ENCODE results near the gene RACK1.

Gene RACK1

DNA sequence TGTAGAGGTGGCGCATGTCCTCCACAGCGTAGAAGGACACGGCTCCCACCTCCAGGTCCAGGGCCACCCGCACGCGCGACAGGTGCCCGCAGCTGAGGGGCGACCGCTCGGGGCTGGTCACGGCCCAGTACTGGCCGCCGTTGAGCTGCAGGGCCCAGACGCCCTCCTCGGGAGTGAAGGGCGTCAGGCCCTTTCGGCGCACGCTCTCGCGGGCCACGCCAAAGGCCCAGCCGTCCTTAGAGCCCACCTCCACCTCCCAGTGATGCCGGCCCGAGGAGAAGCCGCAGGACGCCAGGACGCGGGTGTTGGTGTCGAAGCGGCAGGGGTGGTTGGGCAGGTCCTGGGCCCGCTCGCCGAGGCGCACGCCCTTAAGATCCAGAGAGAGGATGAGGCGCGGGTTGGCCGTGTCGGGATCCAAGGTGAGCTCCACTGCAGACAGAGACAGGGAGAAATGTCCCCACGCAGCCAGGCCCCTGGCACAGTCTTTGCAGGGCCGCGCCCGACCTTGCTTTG, 48.4 kb downstream of the RACK1 start:
- DNase-seq (ENCODE audit: low spot score): no peak

DNA sequence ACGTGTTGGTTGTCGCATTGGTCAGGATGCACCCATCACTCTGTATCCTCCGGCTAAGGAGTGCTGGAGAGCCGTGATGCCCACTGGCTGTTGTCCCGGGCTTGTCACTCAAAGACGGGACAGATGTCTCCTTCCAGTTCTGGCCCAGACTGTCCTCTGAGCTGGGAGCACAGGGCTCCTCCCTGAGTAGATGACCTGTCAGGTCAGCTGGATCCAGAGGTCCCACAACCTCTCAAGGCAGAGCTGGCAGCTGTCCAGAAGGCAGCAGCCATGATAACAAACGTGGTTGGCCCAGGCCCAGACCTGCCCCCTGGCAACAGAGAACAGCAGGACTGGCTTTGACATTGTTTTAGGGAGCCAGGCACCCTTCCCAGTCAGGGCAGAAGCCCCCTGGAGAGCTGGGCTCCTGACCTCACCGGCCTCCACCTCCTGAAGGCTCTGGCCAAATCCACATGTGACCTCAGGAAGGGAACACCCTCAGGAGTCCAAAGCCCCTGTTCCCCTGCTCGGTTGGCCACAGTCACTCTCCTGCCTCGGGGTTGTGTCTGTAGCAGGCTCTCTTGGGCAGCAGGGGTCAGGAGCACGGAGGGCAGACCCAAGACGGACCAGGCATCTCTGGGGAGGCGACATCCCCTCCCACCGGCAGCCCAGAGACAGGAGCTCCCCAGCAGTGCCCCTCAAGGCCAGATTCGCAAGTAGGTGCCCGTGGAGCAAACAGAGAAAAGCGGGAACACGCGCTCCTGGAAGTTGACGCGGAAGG, 49.0 kb downstream of the RACK1 start:
- no peak for DNase-seq (ENCODE audit: low spot score)

DNA sequence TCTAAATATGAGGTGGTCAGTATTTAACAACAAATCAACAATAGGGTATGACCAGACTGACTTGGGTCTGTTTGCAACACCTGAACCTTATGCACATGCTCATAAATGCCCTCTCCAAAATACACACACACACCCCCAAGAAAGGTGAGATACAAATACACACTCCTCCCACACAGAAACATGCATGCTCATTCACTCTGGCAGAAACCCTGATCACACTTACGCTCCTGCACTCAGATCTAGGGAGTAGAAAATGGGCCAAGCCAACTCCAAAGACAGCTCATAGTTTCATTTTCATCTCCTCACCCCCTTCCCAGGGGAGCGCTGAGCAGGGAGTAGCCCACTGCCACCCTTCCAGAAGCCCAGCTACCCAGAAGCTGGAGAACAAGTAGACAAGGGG, 50.0 kb downstream of the RACK1 start:
- DNase-seq (ENCODE audit: low spot score): no peak

- DNase-seq (ENCODE audit: low spot score): no peak
Measured at GRCh38 chr5:181192337-181193046, 51.2 kb downstream of the RACK1 start.

DNA sequence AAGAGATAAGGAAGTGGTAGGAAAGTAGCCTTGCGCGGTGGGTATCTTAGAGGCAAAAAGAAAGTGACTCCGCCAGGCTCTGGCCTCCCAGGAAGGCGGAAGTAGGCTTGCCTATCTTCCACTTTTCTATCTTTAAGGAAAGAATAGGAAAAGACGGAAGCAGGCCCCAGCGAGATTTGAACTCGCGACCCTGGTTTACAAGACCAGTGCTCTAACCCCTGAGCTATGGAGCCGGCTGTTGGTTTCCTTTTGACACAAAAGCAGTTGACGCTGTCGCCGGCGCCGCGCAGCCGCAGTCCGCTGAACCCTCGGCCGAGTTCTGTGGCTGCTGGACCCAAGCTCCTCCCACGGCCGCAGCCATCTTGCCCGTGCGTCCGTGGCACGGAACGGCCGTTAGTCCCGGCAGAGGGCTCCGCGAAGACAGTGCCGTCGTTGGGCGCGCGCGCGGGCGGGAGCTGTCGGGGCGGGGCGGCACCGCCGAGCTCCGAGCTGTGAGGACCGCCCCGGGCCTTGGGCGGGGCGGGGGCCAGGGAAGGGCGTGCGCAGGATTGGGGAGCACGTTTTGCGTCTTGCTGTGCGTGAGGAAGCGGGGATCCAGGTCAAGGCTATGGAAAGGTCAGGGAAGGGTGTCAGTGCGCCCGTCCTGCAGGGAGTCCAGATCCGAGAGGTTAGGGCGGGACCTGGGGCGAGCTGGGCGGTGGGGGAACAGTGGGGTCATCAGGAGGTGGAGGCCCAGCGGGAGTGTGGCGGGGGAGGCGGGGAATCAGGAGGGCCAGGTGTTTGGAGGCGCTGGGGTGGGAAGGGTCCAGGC, 52.0 kb downstream of the RACK1 start:
- peak; percentile 93 for DNase-seq (ENCODE audit: low spot score)

- no peak for DNase-seq (ENCODE audit: low spot score)
Measured at GRCh38 chr5:181190711-181191525, 52.8 kb downstream of the RACK1 start.

DNA sequence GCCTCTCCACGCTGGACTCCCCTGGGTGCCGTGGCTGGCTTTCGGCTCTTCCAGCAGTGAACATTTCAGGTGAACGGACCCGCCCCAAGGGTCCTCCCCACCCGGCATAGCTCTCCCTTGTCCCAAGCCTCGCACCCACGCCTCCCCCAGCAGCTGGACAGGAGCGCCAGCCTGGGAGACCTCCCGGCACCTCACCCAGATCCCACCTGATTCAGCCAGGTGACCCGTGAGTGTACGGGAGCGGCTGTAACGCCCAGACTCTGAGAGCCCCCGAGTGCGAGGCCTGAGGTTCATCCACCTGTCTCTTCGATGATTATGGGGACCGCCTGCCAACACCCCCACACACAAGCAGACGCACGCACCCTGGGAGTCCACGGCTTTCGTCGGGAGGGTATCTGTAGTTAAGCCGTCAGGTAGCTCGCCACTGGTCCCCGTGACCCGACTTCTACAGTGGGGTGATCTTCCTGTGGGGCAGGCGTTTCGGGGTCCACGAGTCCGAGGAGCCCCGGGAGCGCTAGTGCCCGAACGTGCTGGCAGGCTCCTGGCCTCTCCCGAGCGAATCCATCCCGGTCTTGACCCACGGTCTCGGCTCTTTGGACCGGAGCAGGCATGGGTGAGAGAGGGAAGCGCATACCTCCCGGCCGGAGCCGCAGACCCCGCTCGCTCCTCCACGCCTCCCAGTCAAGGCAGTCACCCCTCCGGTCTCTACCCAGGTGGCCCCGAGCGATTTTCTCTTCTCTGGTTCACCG, 53.6 kb downstream of the RACK1 start:
- no peak for DNase-seq (ENCODE audit: low spot score)

DNA sequence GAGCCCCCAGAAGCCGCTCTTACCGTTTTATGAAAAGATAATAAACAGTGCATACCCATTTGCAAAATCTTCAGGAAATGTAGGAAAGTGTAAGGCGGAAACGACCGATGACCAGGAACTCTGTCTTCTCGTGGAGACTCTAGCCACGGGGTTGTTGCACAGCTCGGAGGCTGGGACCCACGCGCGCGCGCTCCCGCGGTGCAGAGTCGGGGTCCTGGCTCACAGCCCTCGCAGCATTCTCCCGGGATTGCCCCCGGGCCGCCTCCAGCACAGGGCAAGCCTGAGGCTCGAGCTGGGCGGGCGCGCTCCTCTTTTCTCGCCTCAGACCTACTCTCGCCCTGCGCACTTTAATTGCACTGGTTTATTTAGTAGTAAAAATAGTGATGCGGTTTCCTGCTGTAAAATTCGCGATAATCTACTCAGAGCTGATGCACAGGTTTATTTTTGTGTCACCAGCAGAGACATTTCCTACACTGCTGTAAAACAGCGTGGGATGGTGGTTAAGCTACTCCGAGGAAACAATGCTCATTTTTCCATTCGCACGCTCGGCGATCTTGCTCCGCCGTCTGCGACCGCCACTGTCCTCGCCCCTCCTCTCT, 54.2 kb downstream of the RACK1 start:
- DNase-seq (ENCODE audit: low spot score): no peak

GRCh38 chr5:181188700-181189362, 54.9 kb downstream of the RACK1 start:
- DNase-seq (ENCODE audit: low spot score): peak; percentile 90

DNA sequence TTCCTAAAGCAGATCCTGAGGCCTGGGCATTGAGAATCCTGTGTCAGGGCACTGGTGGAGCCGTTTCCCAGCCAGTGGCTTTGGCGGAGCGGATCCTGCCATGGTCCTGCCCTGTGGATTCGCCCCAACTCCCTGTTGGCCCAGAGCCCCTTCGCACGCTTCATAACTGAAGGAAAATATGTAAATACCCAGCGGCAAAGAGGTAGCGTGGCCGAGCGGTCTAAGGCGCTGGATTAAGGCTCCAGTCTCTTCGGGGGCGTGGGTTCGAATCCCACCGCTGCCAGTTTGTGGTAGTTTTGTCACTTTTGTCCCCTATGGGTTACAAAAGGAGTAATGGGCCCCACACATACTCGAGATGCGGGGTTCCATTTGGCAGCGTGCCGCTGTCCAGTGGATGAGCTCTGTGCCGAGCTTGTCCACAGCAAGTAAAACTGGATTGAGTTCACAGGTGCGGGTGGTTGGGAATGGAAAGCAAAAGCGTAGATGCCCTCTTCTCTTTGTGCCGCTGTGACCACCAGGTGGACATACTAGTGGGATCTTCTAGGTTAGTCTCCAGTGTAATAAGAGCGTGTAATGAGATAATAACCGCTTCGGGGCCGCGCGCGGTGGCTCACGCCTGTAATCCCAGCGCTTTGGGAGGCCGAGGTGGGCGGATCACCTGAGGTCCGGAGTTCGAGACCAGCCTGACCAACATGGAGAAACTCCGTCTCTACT, 56.0 kb downstream of the RACK1 start:
- peak; percentile 74 for DNase-seq (ENCODE audit: low spot score)

DNA sequence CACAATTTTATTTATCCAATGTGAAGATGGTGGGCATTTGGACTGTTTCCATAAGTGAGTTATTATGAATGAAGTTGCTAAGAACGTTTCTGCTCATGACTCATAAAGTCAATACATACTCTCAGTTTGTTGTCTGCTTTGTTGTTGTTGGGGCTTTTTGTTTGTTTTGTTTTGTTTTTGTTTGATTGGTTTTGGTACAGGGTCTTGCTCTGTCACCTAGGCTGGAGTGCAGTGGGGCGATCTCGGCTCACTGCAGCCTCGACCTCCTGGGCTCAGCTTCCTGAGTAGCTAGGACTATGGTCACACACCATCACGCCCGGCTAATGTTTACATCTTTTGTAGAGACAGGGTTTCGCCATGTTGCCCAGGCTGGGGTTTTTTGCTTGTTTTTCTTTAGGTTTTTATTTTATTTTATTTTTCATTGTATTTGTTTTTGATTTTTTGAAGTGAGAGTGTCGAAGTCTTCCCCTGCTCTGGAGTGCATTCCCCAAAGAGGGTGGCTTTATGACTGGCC, 56.7 kb downstream of the RACK1 start:
- DNase-seq (ENCODE audit: low spot score): no peak

Data from pons (tissue), 1 donor.